ENCODE results near the gene NENF. TPM values are rescaled to one million over a fixed set of nuclear protein-coding genes. Genes with fewer than 3 reads are reported as not detected.

Gene NENF
- total RNA-seq, 1 experiment from 2014 or later = 71.8 TPM

DNA sequence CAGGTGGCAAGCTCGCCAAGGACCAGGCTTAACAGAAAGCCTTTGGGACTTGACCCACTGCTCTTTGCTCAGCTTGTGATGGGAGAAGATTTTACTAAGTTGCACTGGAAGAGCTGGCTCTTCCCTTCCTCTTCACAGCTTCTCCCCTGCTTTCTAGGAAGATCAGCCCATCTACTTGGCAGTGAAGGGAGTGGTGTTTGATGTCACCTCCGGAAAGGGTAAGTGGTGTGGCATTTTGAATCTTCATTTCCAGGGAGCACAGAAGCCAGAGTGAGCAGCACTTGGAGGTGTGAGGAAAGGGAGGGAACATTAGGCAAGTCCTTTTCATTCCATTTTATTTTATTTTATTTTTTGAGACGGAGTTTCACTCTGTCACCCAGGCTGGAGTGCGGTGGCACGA lies 9.7 kb downstream of the NENF start:
- no TSS peak for BruUV-seq (replicated peaks)
- intact Hi-C loops (cut with micrococcal nuclease; ENCODE audit: unreplicated experiment) = no loop called here
- H3K4me2 ChIP-seq = no peak overlapping the region
- H4K20me1 ChIP-seq (ENCODE audit: insufficient read depth) = no peaks in the 10 kb centered on the region
- ChIA-PET CTCF (no interaction called here), POLR2A (ENCODE audit: unreplicated experiment) (interaction anchor here (0.8 kb wide), 1 partner anchor 1719 kb away, joined by 6 read pairs; no protein-coding TSS in a partner anchor)
- H3K4me1 ChIP-seq (replicated peaks; ENCODE audit: insufficient read depth) = no peaks in the 10 kb centered on the region
- H3K4me3 ChIP-seq = no peak overlapping the region
- H3K27ac ChIP-seq = no peak overlapping the region
- H2AFZ ChIP-seq = no peak overlapping the region
- H3K36me3 ChIP-seq (ENCODE audit: low read depth) = no peaks in the 10 kb centered on the region
- no peaks in the 10 kb centered on the region for H3K79me2 ChIP-seq (ENCODE audit: low read depth)
- no peaks in the 10 kb centered on the region; the same call in 1 of the 2 replicates for H3F3A ChIP-seq (ENCODE audit: insufficient read depth, low read depth)
- DNase-seq = no peak
- no peaks in the 10 kb centered on the region for H3K9me2 ChIP-seq (ENCODE audit: insufficient read depth)
- TF ChIP-seq, protein P1, sequence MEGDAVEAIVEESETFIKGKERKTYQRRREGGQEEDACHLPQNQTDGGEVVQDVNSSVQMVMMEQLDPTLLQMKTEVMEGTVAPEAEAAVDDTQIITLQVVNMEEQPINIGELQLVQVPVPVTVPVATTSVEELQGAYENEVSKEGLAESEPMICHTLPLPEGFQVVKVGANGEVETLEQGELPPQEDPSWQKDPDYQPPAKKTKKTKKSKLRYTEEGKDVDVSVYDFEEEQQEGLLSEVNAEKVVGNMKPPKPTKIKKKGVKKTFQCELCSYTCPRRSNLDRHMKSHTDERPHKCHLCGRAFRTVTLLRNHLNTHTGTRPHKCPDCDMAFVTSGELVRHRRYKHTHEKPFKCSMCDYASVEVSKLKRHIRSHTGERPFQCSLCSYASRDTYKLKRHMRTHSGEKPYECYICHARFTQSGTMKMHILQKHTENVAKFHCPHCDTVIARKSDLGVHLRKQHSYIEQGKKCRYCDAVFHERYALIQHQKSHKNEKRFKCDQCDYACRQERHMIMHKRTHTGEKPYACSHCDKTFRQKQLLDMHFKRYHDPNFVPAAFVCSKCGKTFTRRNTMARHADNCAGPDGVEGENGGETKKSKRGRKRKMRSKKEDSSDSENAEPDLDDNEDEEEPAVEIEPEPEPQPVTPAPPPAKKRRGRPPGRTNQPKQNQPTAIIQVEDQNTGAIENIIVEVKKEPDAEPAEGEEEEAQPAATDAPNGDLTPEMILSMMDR (conservative IDR thresholded peaks at IDR 0.05) = no peak
- no peak for TF ChIP-seq EZH2 (IDR thresholded peaks at IDR 0.05; ENCODE audit: low read depth)
- no peaks in the 10 kb centered on the region for H3K27me3 ChIP-seq (ENCODE audit: insufficient read depth, low read depth)
- H3K9me3 ChIP-seq (ENCODE audit: insufficient read depth, low read depth) = no peaks in the 10 kb centered on the region

DNA sequence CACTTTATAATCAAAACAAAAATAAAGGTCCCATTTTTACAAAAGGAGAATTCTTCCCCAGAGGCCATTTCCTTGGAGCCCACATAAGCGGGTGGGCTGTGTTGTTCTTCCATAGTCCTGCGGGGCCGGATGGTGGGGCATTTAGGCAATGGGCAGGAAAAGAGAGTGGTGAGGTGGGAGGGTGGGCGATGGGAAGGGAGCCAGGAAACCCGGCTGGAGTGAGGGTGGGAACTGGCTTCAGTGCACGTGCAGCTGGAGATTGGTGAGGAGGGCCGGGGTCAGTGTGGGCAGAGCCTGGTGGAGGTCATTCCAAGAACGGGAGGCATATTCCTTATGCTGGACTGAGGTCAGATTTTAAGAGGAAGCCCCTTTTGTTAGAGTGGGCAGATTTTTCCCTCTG lies 13.6 kb downstream of the NENF start:
- Histone ChIP-seq H3K9me3 (ENCODE audit: insufficient read depth, low read depth) (no peaks in the 10 kb centered on the region), H3K4me2 (no peak overlapping the region), H4K20me1 (ENCODE audit: insufficient read depth) (no peaks in the 10 kb centered on the region), H3K4me1 (replicated peaks; ENCODE audit: insufficient read depth) (no peaks in the 10 kb centered on the region), H3K4me3 (no peak overlapping the region), H3K9me2 (ENCODE audit: insufficient read depth) (no peaks in the 10 kb centered on the region), H2AFZ (no peak overlapping the region), H3K79me2 (ENCODE audit: low read depth) (no peaks in the 10 kb centered on the region), H3K27me3 (ENCODE audit: insufficient read depth, low read depth) (no peaks in the 10 kb centered on the region), H3K27ac (no peak overlapping the region), H3K36me3 (ENCODE audit: low read depth) (no peaks in the 10 kb centered on the region), H3F3A (ENCODE audit: insufficient read depth, low read depth) (no peaks in the 10 kb centered on the region)
- TF ChIP-seq, protein P1 (conservative IDR thresholded peaks at IDR 0.05) = no peak
- TF ChIP-seq EZH2 (IDR thresholded peaks at IDR 0.05; ENCODE audit: low read depth) = no peak
- intact Hi-C loops (cut with micrococcal nuclease; ENCODE audit: unreplicated experiment) = no loop called here
- POLR2A ChIA-PET (ENCODE audit: unreplicated experiment) = no interaction called here
- DNase-seq = no peak
- BruUV-seq (replicated peaks) = no TSS peak
- CTCF ChIA-PET = no interaction called here

- no peaks in the 10 kb centered on the region for H3K9me3 ChIP-seq (ENCODE audit: insufficient read depth, low read depth)
- H3K4me1 ChIP-seq (replicated peaks; ENCODE audit: insufficient read depth) = no peaks in the 10 kb centered on the region
- intact Hi-C loops (cut with micrococcal nuclease; ENCODE audit: unreplicated experiment) = no loop called here
- H3K9me2 ChIP-seq (ENCODE audit: insufficient read depth) = no peaks in the 10 kb centered on the region
- no peak for DNase-seq
- H3F3A ChIP-seq (ENCODE audit: insufficient read depth, low read depth) = no peaks in the 10 kb centered on the region
- H3K4me2 ChIP-seq = no peak overlapping the region
- ChIA-PET POLR2A (ENCODE audit: unreplicated experiment) (no interaction called here), CTCF (no interaction called here)
- H2AFZ ChIP-seq = no peak overlapping the region
- no peaks in the 10 kb centered on the region for H3K79me2 ChIP-seq (ENCODE audit: low read depth)
- no peaks in the 10 kb centered on the region for H3K27me3 ChIP-seq (ENCODE audit: insufficient read depth, low read depth)
- H4K20me1 ChIP-seq (ENCODE audit: insufficient read depth) = no peaks in the 10 kb centered on the region
- no peak for TF ChIP-seq EZH2 (IDR thresholded peaks at IDR 0.05; ENCODE audit: low read depth)
- TF ChIP-seq, protein P1 (conservative IDR thresholded peaks at IDR 0.05) = no peak
- BruUV-seq (replicated peaks) = no TSS peak
- no peaks in the 10 kb centered on the region for H3K36me3 ChIP-seq (ENCODE audit: low read depth)
- H3K4me3 ChIP-seq = no peak overlapping the region
- no peak overlapping the region for H3K27ac ChIP-seq
Observed at GRCh38 chr1:212447478-212447877, 14.8 kb downstream of the NENF start.
